B cell (primary cell): ENCODE data around the gene HNRNPC. TPM values are rescaled to one million over a fixed set of nuclear protein-coding genes. Genes with fewer than 3 reads are reported as not detected.
A peak's percentile ranks its signal among the peaks of the same experiment; 100 is the strongest.

Experiments
- ATAC-seq: fragments of 200-7000 bp; cut with Tn5 transposase; one replicate; pipeline ENCODE4 v1.10.0; 2021; ENCODE audit warnings: low read depth, mild to moderate bottlenecking, moderate number of reproducible peaks, moderate library complexity
- CTCF ChIA-PET: fragments of 350-600 bp; sonication (Branson Sonifier 250); formaldehyde crosslinking; loops from one replicate; lab custom pipeline; 2021; ENCODE audit warnings: antibody characterized with exemption, inconsistent platforms; lab: Charles Lee
- POLR2A ChIA-PET: fragments of 350-600 bp; sonication (Branson Sonifier 250); formaldehyde crosslinking; loops from one replicate; lab custom pipeline; 2021; ENCODE audit warnings: antibody characterized with exemption; lab: Charles Lee
- DNase-seq: peaks from one replicate; pipeline ENCODE4 v3.0.0; 2013
- H2AFZ ChIP-seq: 2 replicates; pipeline ENCODE4 v1.6.1; 2012; ENCODE audit warnings: mild to moderate bottlenecking, low read depth, low read length; ENCODE audit not compliant: insufficient read depth, poor library complexity, severe bottlenecking
- H3K27ac ChIP-seq, 2 donors: 1 replicate in 1 of 2; 2 replicates in 1 of 2; pipeline ENCODE4 v1.5.1; 2012 to 2013; ENCODE audit warnings: low read length in 2 of 2, mild to moderate bottlenecking in 2 of 2, moderate library complexity in 1 of 2
- H3K27me3 ChIP-seq, 4 experiments: fragments of 200-600 bp in 1 of 4; sonication (generic) in 1 of 4; replicated peaks in 1 of 4; 1 replicate in 2 of 4; 2 replicates in 2 of 4; pipeline versions ENCODE4 v1.6.1 to v1.7.0; 2013 to 2016; ENCODE audit warnings: low read length in 3 of 4, mild to moderate bottlenecking in 2 of 4, mixed read lengths in 1 of 4, moderate library complexity in 1 of 4; ENCODE audit not compliant: insufficient read depth in 4 of 4, control insufficient read depth in 3 of 4; ENCODE audit errors: control extremely low read depth in 1 of 4
- H3K36me3 ChIP-seq, 2 experiments: replicated peaks in 1 of 2; 1 replicate in 1 of 2; 2 replicates in 1 of 2; pipeline versions ENCODE4 v1.6.1 to v1.7.1; 2013; ENCODE audit warnings: low read length in 1 of 2; ENCODE audit not compliant: insufficient read depth in 2 of 2, control insufficient read depth in 1 of 2; ENCODE audit errors: control extremely low read depth in 1 of 2, extremely low read depth in 1 of 2
- H3K4me1 ChIP-seq, 2 donors: fragments of 200-600 bp in 1 of 2; sonication (generic) in 1 of 2; 1 replicate in 1 of 2; 2 replicates in 1 of 2; pipeline versions ENCODE4 v1.5.1 to v1.6.1; 2013 to 2017; ENCODE audit warnings: low read length in 2 of 2; ENCODE audit not compliant: control insufficient read depth in 2 of 2, insufficient read depth in 2 of 2
- H3K4me2 ChIP-seq: replicated peaks from 2 replicates; pipeline ENCODE3; 2012; ENCODE audit warnings: mild to moderate bottlenecking, low read depth, low read length; ENCODE audit not compliant: poor library complexity, severe bottlenecking
- H3K4me3 ChIP-seq, 5 experiments: fragments of 200-600 bp in 1 of 5; sonication (generic) in 1 of 5; 1 replicate in 3 of 5; 2 replicates in 2 of 5; pipeline versions ENCODE4 v1.5.1 to v1.7.0; 2011 to 2016; ENCODE audit warnings: low read length in 4 of 5, mild to moderate bottlenecking in 4 of 5, low read depth in 2 of 5, control low read depth in 1 of 5, moderate library complexity in 1 of 5; ENCODE audit not compliant: insufficient read depth in 1 of 5; ENCODE audit errors: control extremely low read depth in 1 of 5, extremely low read depth in 1 of 5
- H3K79me2 ChIP-seq: fragments of 200-600 bp; sonication (generic); one replicate; pipeline ENCODE4 v1.6.0; 2016; ENCODE audit warnings: low read length; ENCODE audit not compliant: control insufficient read depth, insufficient read depth
- H3K9ac ChIP-seq: fragments of 200-600 bp; sonication (generic); 2 replicates; pipeline ENCODE4 v1.6.1; 2017; ENCODE audit warnings: mild to moderate bottlenecking, low read length, moderate library complexity
- H3K9me3 ChIP-seq, 3 donors: one replicate each; pipeline versions ENCODE4 v1.6.1 to v1.7.1; 2013; ENCODE audit warnings: low read length in 2 of 3; ENCODE audit not compliant: control insufficient read depth in 2 of 3, insufficient read depth in 1 of 3; ENCODE audit errors: control extremely low read depth in 1 of 3
- H4K20me1 ChIP-seq: 2 replicates; pipeline ENCODE4 v1.6.0; 2012; ENCODE audit warnings: mild to moderate bottlenecking, low read length; ENCODE audit not compliant: insufficient read depth, control insufficient read depth, poor library complexity, severe bottlenecking
- H3K27ac Mint-ChIP-seq: one replicate; pipeline ENCODE4 v1.8.0; 2021; ENCODE audit warnings: mixed read lengths
- H3K27me3 Mint-ChIP-seq: one replicate; pipeline ENCODE4 v1.8.0; 2021; ENCODE audit warnings: mixed read lengths
- H3K4me1 Mint-ChIP-seq: one replicate; pipeline ENCODE4 v1.8.0; 2021; ENCODE audit warnings: mixed read lengths
- H3K4me3 Mint-ChIP-seq: one replicate; pipeline ENCODE4 v1.8.0; 2021; ENCODE audit warnings: mixed read lengths
- H3K9me3 Mint-ChIP-seq: one replicate; pipeline ENCODE4 v1.8.0; 2022; ENCODE audit warnings: mixed read lengths; ENCODE audit not compliant: insufficient read depth
- CTCF ChIP-seq: fragments of 200-600 bp; IDR thresholded peaks from one replicate; pipeline ENCODE4 v1.8.0; 2022; ENCODE audit warnings: antibody characterized with exemption, mild to moderate bottlenecking
- EZH2 ChIP-seq: IDR thresholded peaks from 2 replicates; pipeline ENCODE4 v1.6.1; 2012; ENCODE audit warnings: borderline replicate concordance, low read depth, mild to moderate bottlenecking, moderate library complexity, low read length; ENCODE audit not compliant: insufficient read depth, poor library complexity, severe bottlenecking
- WGBS: methylation state at CpG from one replicate; pipeline ENCODE4 v1.1.5; 2013; ENCODE audit warnings: missing lambda C conversion rate; ENCODE audit not compliant: insufficient coverage; 5-methylcytosine and 5-hydroxymethylcytosine counted together
- intact Hi-C: fragments of 100-400 bp; cut with micrococcal nuclease; formaldehyde crosslinking; loops from one replicate; pipeline ENCODE4 v1.10.0; 2022
- polyA plus RNA-seq: library from polyadenylated mRNA; depleted of rRNA; stranded (reverse); fragments of >200 nt; gene quantifications from 2 replicates; pipeline ENCODE4 v1.2.3, GENCODE V29; 2012
- total RNA-seq, 2 donors: library from RNA; stranded (reverse); fragments of 120-200 nt in 1 of 2; gene quantifications; 1 replicate in 1 of 2; 2 replicates in 1 of 2; pipeline versions ENCODE4 v1.2.3 to v1.2.4, GENCODE V29; 2013 to 2022

The HNRNPC gene
- total and polyA plus RNA-seq, 2 donors (not counting 1 experiment from before 2014, with no cell fraction given), result 358 to 497 TPM

- ChIA-PET POLR2A (interaction anchor here (1.1 kb wide), 1 partner anchor 50 kb away, joined by 3 read pairs; no protein-coding TSS in a partner anchor), CTCF (no interaction called here)
- Histone ChIP-seq H3K4me2 (peak overlapping the region; percentile 76), H3K27ac (peak overlapping the region; percentile 85 to 91), H3K27me3 (no peaks in the 10 kb centered on the region), H4K20me1 (peaks cover 56% of the 10 kb centered on the region), H3K9me3 (no peaks in the 10 kb centered on the region), H3K36me3 (peaks cover 11 to 39% of the 10 kb centered on the region in 2 experiments), H3K4me1 (peaks cover 55 to 62% of the 10 kb centered on the region in 2 donors), H2AFZ (no peak overlapping the region), H3K9ac (peak overlapping the region; percentile 96), H3K79me2 (peaks cover 71% of the 10 kb centered on the region), H3K4me3 (peak overlapping the region; percentile 5 to 100 (median 99))
- TF ChIP-seq EZH2 (no peak), CTCF (no peak)
- intact Hi-C loops, result loop anchor here (10.0 kb wide), 1 partner anchor 1827 kb away; the partner anchor contains the start of genes ACIN1 and C14orf119
- DNase-seq (peak; percentile 24), ATAC-seq (no peak)
- WGBS, result 0% methylated on average over 2 of the region's 10 CpGs
- Mint-ChIP-seq H3K27ac (peak overlapping the region; percentile 74), H3K27me3 (no peaks in the 10 kb centered on the region), H3K9me3 (no peaks in the 10 kb centered on the region), H3K4me1 (peaks cover 60% of the 10 kb centered on the region), H3K4me3 (peak overlapping the region; percentile 98)
Measured at GRCh38 chr14:21267431-21267845, 1.8 kb downstream of the HNRNPC start.
